GM23338 (cell line): ENCODE data around the gene GNPTG.

Experiments used
- CREB1 ChIP-seq: fragments of 250-450 bp; sonication (Bioruptor Pico); IDR thresholded peaks from 2 replicates; pipeline ENCODE4 v1.5.0; 2020; ENCODE audit warnings: low read depth, mild to moderate bottlenecking, moderate library complexity
- EZH2 ChIP-seq: fragments of 200-600 bp; sonication (generic); IDR thresholded peaks from one replicate; pipeline ENCODE4 v1.8.0; 2017; ENCODE audit warnings: antibody characterized with exemption, mild to moderate bottlenecking, low read depth; ENCODE audit not compliant: unreplicated experiment
- EZH2phosphoT487 ChIP-seq: fragments of 200-600 bp; sonication (generic); IDR thresholded peaks from one replicate; pipeline ENCODE4 v1.8.1; 2018; ENCODE audit warnings: antibody characterized with exemption; ENCODE audit not compliant: unreplicated experiment
- JUNB ChIP-seq: IDR thresholded peaks from one replicate; pipeline ENCODE4 v1.6.1; 2016; ENCODE audit warnings: antibody characterized with exemption; ENCODE audit not compliant: unreplicated experiment
- POLR2AphosphoS5 ChIP-seq: IDR thresholded peaks from 2 replicates; pipeline ENCODE4 v1.6.1; 2016; ENCODE audit warnings: antibody characterized with exemption, low read depth
- TF ChIP-seq, protein P1 (sequence below), 2 experiments: fragments of 200-600 bp in 1 of 2; sonication (generic) in 1 of 2; conservative IDR thresholded peaks; 2 replicates each; pipeline versions ENCODE4 v1.5.1 to v1.6.1; 2016 to 2017; ENCODE audit warnings: antibody characterized with exemption in 2 of 2, low read depth in 2 of 2, mild to moderate bottlenecking in 2 of 2, moderate library complexity in 1 of 2
- TF ChIP-seq, protein P2 (sequence below): IDR thresholded peaks from one replicate; pipeline ENCODE4 v1.6.1; 2018; ENCODE audit warnings: antibody characterized with exemption; ENCODE audit not compliant: unreplicated experiment

DNA sequence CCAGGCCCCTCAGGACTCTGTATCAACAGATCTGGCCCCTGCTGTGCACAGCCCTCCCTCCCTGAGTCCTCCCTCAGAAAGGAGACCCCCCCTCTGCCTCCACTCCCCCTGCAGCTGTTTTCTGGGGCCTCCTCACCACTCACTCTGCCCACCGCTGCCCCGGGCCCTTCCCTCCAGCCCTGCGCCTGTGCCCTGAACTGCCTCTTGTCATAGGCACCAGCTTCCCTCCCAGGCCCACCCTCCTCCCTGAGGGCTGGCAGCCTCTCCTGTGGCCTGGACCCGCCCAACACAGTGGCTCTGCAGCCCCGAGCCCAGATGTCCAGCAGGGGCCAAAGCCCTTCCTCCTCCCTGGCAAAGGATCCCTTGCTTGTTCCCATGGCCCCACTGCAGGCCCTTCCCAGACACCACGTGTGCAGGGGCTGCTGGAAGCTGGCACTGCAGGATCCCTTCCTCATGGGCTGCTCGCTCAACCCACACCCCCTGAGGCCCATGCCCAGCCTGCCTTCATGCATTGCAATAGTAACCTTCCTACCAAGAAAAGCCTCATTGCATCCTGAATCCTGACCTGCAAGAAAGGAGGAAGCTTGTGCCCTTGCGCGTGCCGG lies 25.8 kb downstream of the GNPTG start:
- TF ChIP-seq, protein P1, sequence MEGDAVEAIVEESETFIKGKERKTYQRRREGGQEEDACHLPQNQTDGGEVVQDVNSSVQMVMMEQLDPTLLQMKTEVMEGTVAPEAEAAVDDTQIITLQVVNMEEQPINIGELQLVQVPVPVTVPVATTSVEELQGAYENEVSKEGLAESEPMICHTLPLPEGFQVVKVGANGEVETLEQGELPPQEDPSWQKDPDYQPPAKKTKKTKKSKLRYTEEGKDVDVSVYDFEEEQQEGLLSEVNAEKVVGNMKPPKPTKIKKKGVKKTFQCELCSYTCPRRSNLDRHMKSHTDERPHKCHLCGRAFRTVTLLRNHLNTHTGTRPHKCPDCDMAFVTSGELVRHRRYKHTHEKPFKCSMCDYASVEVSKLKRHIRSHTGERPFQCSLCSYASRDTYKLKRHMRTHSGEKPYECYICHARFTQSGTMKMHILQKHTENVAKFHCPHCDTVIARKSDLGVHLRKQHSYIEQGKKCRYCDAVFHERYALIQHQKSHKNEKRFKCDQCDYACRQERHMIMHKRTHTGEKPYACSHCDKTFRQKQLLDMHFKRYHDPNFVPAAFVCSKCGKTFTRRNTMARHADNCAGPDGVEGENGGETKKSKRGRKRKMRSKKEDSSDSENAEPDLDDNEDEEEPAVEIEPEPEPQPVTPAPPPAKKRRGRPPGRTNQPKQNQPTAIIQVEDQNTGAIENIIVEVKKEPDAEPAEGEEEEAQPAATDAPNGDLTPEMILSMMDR (conservative IDR thresholded peaks at IDR 0.05; ENCODE audit: low read depth in 2 of 2): no peak
- TF ChIP-seq POLR2AphosphoS5: no peak
- no peak for TF ChIP-seq EZH2phosphoT487
- no peak for TF ChIP-seq CREB1 (CRISPR knock-in tag)
- TF ChIP-seq EZH2: no peak
- TF ChIP-seq, protein P2, sequence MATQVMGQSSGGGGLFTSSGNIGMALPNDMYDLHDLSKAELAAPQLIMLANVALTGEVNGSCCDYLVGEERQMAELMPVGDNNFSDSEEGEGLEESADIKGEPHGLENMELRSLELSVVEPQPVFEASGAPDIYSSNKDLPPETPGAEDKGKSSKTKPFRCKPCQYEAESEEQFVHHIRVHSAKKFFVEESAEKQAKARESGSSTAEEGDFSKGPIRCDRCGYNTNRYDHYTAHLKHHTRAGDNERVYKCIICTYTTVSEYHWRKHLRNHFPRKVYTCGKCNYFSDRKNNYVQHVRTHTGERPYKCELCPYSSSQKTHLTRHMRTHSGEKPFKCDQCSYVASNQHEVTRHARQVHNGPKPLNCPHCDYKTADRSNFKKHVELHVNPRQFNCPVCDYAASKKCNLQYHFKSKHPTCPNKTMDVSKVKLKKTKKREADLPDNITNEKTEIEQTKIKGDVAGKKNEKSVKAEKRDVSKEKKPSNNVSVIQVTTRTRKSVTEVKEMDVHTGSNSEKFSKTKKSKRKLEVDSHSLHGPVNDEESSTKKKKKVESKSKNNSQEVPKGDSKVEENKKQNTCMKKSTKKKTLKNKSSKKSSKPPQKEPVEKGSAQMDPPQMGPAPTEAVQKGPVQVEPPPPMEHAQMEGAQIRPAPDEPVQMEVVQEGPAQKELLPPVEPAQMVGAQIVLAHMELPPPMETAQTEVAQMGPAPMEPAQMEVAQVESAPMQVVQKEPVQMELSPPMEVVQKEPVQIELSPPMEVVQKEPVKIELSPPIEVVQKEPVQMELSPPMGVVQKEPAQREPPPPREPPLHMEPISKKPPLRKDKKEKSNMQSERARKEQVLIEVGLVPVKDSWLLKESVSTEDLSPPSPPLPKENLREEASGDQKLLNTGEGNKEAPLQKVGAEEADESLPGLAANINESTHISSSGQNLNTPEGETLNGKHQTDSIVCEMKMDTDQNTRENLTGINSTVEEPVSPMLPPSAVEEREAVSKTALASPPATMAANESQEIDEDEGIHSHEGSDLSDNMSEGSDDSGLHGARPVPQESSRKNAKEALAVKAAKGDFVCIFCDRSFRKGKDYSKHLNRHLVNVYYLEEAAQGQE: no peak
- TF ChIP-seq JUNB: no peak
